Measurements from ENCODE around the gene PRKG1. TPM values are rescaled to one million over a fixed set of nuclear protein-coding genes. Genes with fewer than 3 reads are reported as not detected.
"Not testable (repeated sequence)": the region's sequence is repeated elsewhere in the genome, so short reads cannot be mapped to it uniquely, and the experiment has no call there.

The PRKG1 gene
- total and polyA plus RNA-seq, 2 donors (not counting 1 experiment from before 2014, with no cell fraction given) = 45.8 to 71.8 TPM

- H3K4me1 ChIP-seq (ENCODE audit: control insufficient read depth, extremely low read depth, insufficient read depth, low read length) = no peaks in the 10 kb centered on the region
- no peaks in the 10 kb centered on the region for H3K79me2 ChIP-seq (ENCODE audit: control insufficient read depth, insufficient read depth, low read length)
- TF ChIP-seq CTCF (conservative IDR thresholded peaks at IDR 0.05 in 1 of 2, IDR thresholded peaks at IDR 0.05 in 1 of 2; ENCODE audit: low read depth in 1 of 2, low read length in 2 of 2) (no peak), EZH2 (IDR thresholded peaks at IDR 0.05; ENCODE audit: low read length, missing control alignments) (no peak)
- H2AFZ ChIP-seq (ENCODE audit: low read length) = no peak overlapping the region
- DNase-seq (ENCODE audit: low read depth in 2 of 2) = no peak
- H3K9ac ChIP-seq (ENCODE audit: insufficient read depth, low read length) = no peak overlapping the region
- no peaks in the 10 kb centered on the region for H3K27me3 ChIP-seq (ENCODE audit: control insufficient read depth, insufficient read depth, low read length)
- H3K4me2 ChIP-seq (ENCODE audit: extremely low read depth, insufficient read depth, low read length) = no peak overlapping the region
- H4K20me1 ChIP-seq (ENCODE audit: control insufficient read depth, extremely low read depth, insufficient read depth, low read length) = no peaks in the 10 kb centered on the region
- no peak overlapping the region for H3K4me3 ChIP-seq (replicated peaks in 1 of 4; ENCODE audit: control extremely low read depth in 1 of 4, insufficient read depth in 1 of 4, low read depth in 3 of 4, low read length in 4 of 4)
- no peaks in the 10 kb centered on the region for H3K9me3 ChIP-seq (ENCODE audit: control insufficient read depth, insufficient read depth, low read depth, low read length)
- H3K36me3 ChIP-seq (ENCODE audit: control insufficient read depth, insufficient read depth, low read length) = no peaks in the 10 kb centered on the region
- H3K27ac ChIP-seq (ENCODE audit: insufficient read depth, low read length) = no peak overlapping the region
Observed at GRCh38 chr10:51567271-51567670, 493.0 kb downstream of the PRKG1 start.

GRCh38 chr10:51569467-51569866 lies 495.2 kb downstream of the PRKG1 start:
- Histone ChIP-seq H3K4me3 (replicated peaks in 1 of 4; ENCODE audit: control extremely low read depth in 1 of 4, insufficient read depth in 1 of 4, low read depth in 3 of 4, low read length in 4 of 4) (no peak overlapping the region), H3K27ac (ENCODE audit: insufficient read depth, low read length) (no peak overlapping the region), H3K9me3 (ENCODE audit: control insufficient read depth, insufficient read depth, low read depth, low read length) (no peaks in the 10 kb centered on the region), H3K4me2 (ENCODE audit: extremely low read depth, insufficient read depth, low read length) (no peak overlapping the region), H4K20me1 (ENCODE audit: control insufficient read depth, extremely low read depth, insufficient read depth, low read length) (no peaks in the 10 kb centered on the region), H2AFZ (ENCODE audit: low read length) (no peak overlapping the region), H3K79me2 (ENCODE audit: control insufficient read depth, insufficient read depth, low read length) (no peaks in the 10 kb centered on the region), H3K27me3 (ENCODE audit: control insufficient read depth, insufficient read depth, low read length) (no peaks in the 10 kb centered on the region), H3K9ac (ENCODE audit: insufficient read depth, low read length) (no peak overlapping the region), H3K4me1 (ENCODE audit: control insufficient read depth, extremely low read depth, insufficient read depth, low read length) (no peaks in the 10 kb centered on the region), H3K36me3 (ENCODE audit: control insufficient read depth, insufficient read depth, low read length) (no peaks in the 10 kb centered on the region)
- no peak for TF ChIP-seq CTCF (conservative IDR thresholded peaks at IDR 0.05 in 1 of 2, IDR thresholded peaks at IDR 0.05 in 1 of 2; ENCODE audit: low read depth in 1 of 2, low read length in 2 of 2)
- no peak for DNase-seq (ENCODE audit: low read depth in 2 of 2)

- Histone ChIP-seq H3K4me3 (replicated peaks in 1 of 4; ENCODE audit: control extremely low read depth in 1 of 4, insufficient read depth in 1 of 4, low read depth in 3 of 4, low read length in 4 of 4) (no peak overlapping the region), H3K79me2 (ENCODE audit: control insufficient read depth, insufficient read depth, low read length) (no peaks in the 10 kb centered on the region), H3K9me3 (ENCODE audit: control insufficient read depth, insufficient read depth, low read depth, low read length) (no peaks in the 10 kb centered on the region), H3K27ac (ENCODE audit: insufficient read depth, low read length) (no peak overlapping the region), H2AFZ (ENCODE audit: low read length) (no peak overlapping the region), H3K4me2 (ENCODE audit: extremely low read depth, insufficient read depth, low read length) (no peak overlapping the region), H3K4me1 (ENCODE audit: control insufficient read depth, extremely low read depth, insufficient read depth, low read length) (no peaks in the 10 kb centered on the region), H3K27me3 (ENCODE audit: control insufficient read depth, insufficient read depth, low read length) (no peaks in the 10 kb centered on the region), H4K20me1 (ENCODE audit: control insufficient read depth, extremely low read depth, insufficient read depth, low read length) (no peaks in the 10 kb centered on the region), H3K9ac (ENCODE audit: insufficient read depth, low read length) (no peak overlapping the region), H3K36me3 (ENCODE audit: control insufficient read depth, insufficient read depth, low read length) (no peaks in the 10 kb centered on the region)
- TF ChIP-seq CTCF (conservative IDR thresholded peaks at IDR 0.05 in 1 of 2, IDR thresholded peaks at IDR 0.05 in 1 of 2; ENCODE audit: low read depth in 1 of 2, low read length in 2 of 2) = no peak
- TF ChIP-seq EZH2 (IDR thresholded peaks at IDR 0.05; ENCODE audit: low read length, missing control alignments) = no peak
- no peak for DNase-seq (ENCODE audit: low read depth in 2 of 2)
Observed at GRCh38 chr10:51574248-51575048, 500.2 kb downstream of the PRKG1 start.

GRCh38 chr10:51581196-51581595 lies 506.9 kb downstream of the PRKG1 start:
- not testable (repeated sequence) for H3K79me2 ChIP-seq (ENCODE audit: control insufficient read depth, insufficient read depth, low read length); H3K27ac ChIP-seq (ENCODE audit: insufficient read depth, low read length); H3K4me2 ChIP-seq (ENCODE audit: extremely low read depth, insufficient read depth, low read length); H3K36me3 ChIP-seq (ENCODE audit: control insufficient read depth, insufficient read depth, low read length); H3K9me3 ChIP-seq (ENCODE audit: control insufficient read depth, insufficient read depth, low read depth, low read length); H4K20me1 ChIP-seq (ENCODE audit: control insufficient read depth, extremely low read depth, insufficient read depth, low read length); H2AFZ ChIP-seq (ENCODE audit: low read length); DNase-seq (ENCODE audit: low read depth in 2 of 2); H3K9ac ChIP-seq (ENCODE audit: insufficient read depth, low read length); H3K27me3 ChIP-seq (ENCODE audit: control insufficient read depth, insufficient read depth, low read length); H3K4me3 ChIP-seq (replicated peaks in 1 of 4; ENCODE audit: control extremely low read depth in 1 of 4, insufficient read depth in 1 of 4, low read depth in 3 of 4, low read length in 4 of 4); H3K4me1 ChIP-seq (ENCODE audit: control insufficient read depth, extremely low read depth, insufficient read depth, low read length)
